DOHH2 (cell line): ENCODE measurements around the gene PRPF8.

Experiments used
- H3F3A ChIP-seq: fragments of 200-600 bp; sonication (generic), shearing (Covaris generic); 2 replicates; pipeline ENCODE4 v1.6.0; 2016; ENCODE audit warnings: antibody characterized with exemption, mild to moderate bottlenecking; ENCODE audit not compliant: control insufficient read depth, insufficient read depth
- H3K27ac ChIP-seq: fragments of 200-600 bp; sonication (generic); 2 replicates; pipeline ENCODE4 v1.5.1; 2014; ENCODE audit warnings: low read depth, mild to moderate bottlenecking, low read length, moderate library complexity
- H3K27me3 ChIP-seq: fragments of 200-600 bp; sonication (generic); 2 replicates; pipeline ENCODE4 v1.6.1; 2014; ENCODE audit warnings: mild to moderate bottlenecking, low read length, mixed read lengths; ENCODE audit not compliant: control insufficient read depth
- H3K36me3 ChIP-seq: fragments of 200-600 bp; sonication (generic); 2 replicates; pipeline ENCODE4 v1.6.1; 2014; ENCODE audit warnings: mild to moderate bottlenecking, low read length, moderate library complexity, mixed read lengths; ENCODE audit not compliant: control insufficient read depth
- H3K4me1 ChIP-seq: fragments of 200-600 bp; sonication (generic); 2 replicates; pipeline ENCODE4 v1.6.1; 2014; ENCODE audit warnings: mild to moderate bottlenecking, low read length, mixed read lengths; ENCODE audit not compliant: control insufficient read depth
- H3K4me2 ChIP-seq: fragments of 200-600 bp; sonication (generic); 2 replicates; pipeline ENCODE4 v1.6.0; 2014; ENCODE audit warnings: mild to moderate bottlenecking, low read length, moderate library complexity
- H3K4me3 ChIP-seq: fragments of 200-600 bp; sonication (generic); 2 replicates; pipeline ENCODE4 v1.5.1; 2014; ENCODE audit warnings: mild to moderate bottlenecking, low read length, mixed read lengths
- H3K79me2 ChIP-seq: fragments of 200-600 bp; sonication (generic); 2 replicates; pipeline ENCODE4 v1.6.1; 2014; ENCODE audit warnings: mild to moderate bottlenecking, low read length, mixed read lengths; ENCODE audit not compliant: control insufficient read depth
- H3K9me2 ChIP-seq: fragments of 200-600 bp; sonication (generic); replicated peaks from 2 replicates; pipeline ENCODE4 v1.6.1; 2014; ENCODE audit warnings: mild to moderate bottlenecking, low read length, mixed read lengths; ENCODE audit not compliant: control insufficient read depth
- H3K9me3 ChIP-seq: fragments of 200-600 bp; sonication (generic); 2 replicates; pipeline ENCODE4 v1.6.1; 2014; ENCODE audit warnings: antibody characterized with exemption, low read length, mixed read lengths; ENCODE audit not compliant: control insufficient read depth, insufficient read depth
- H4K20me1 ChIP-seq: fragments of 200-600 bp; sonication (generic); 2 replicates; pipeline ENCODE4 v1.6.0; 2014; ENCODE audit warnings: low read depth, mild to moderate bottlenecking, antibody characterized with exemption, low read length, moderate library complexity; ENCODE audit not compliant: control insufficient read depth, insufficient read depth
- CTCF ChIP-seq: fragments of 200-600 bp; sonication (generic); IDR thresholded peaks from one replicate; pipeline ENCODE4 v1.5.1; 2014; ENCODE audit warnings: antibody characterized with exemption, mild to moderate bottlenecking, low read depth, low read length; ENCODE audit not compliant: poor library complexity, severe bottlenecking
- EZH2phosphoT487 ChIP-seq: fragments of 200-600 bp; sonication (generic); IDR thresholded peaks from 2 replicates; pipeline ENCODE4 v1.6.1; 2017; ENCODE audit warnings: borderline replicate concordance, mild to moderate bottlenecking, antibody characterized with exemption, low read length, moderate library complexity, mixed read lengths

Gene PRPF8

GRCh38 chr17:1716076-1716911, 31.6 kb upstream of the PRPF8 start:
- TF ChIP-seq EZH2phosphoT487 (no peak), CTCF (peak; percentile 28)
- Histone ChIP-seq H4K20me1 (no peaks in the 10 kb centered on the region), H3K9me3 (no peaks in the 10 kb centered on the region), H3F3A (peaks cover 10% of the 10 kb centered on the region), H3K4me3 (peak overlapping the region; percentile 84), H3K27ac (peak overlapping the region; percentile 82), H3K27me3 (peaks cover 33% of the 10 kb centered on the region), H3K79me2 (no peaks in the 10 kb centered on the region), H3K4me2 (peak overlapping the region; percentile 93), H3K36me3 (no peaks in the 10 kb centered on the region), H3K4me1 (peaks cover 51% of the 10 kb centered on the region), H3K9me2 (no peaks in the 10 kb centered on the region)

DNA sequence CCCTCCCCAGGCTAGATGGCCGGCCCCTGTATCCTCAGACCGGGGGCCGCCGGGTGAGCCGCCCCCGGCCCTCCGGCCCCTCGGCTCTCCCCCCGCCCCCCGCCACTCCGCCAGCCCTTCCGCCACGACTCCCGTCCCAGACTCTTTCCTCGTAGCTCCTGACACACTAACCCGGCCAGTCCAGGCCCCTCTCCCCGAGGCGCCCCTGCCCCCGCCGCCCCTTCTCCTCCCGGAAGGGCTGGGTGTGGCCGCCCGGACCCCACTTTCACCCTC, 31.1 kb upstream of the PRPF8 start:
- H3K4me1 ChIP-seq: peaks cover 46% of the 10 kb centered on the region
- no peaks in the 10 kb centered on the region for H3K9me3 ChIP-seq
- H3K79me2 ChIP-seq: no peaks in the 10 kb centered on the region
- peaks cover 7% of the 10 kb centered on the region for H3F3A ChIP-seq
- H3K36me3 ChIP-seq: no peaks in the 10 kb centered on the region
- peaks cover 37% of the 10 kb centered on the region for H3K27me3 ChIP-seq
- peak overlapping the region; percentile 84 for H3K4me3 ChIP-seq
- no peaks in the 10 kb centered on the region for H4K20me1 ChIP-seq
- H3K27ac ChIP-seq: no peak overlapping the region
- no peak for TF ChIP-seq CTCF
- no peak for TF ChIP-seq EZH2phosphoT487
- no peaks in the 10 kb centered on the region for H3K9me2 ChIP-seq
- peak overlapping the region; percentile 93 for H3K4me2 ChIP-seq

DNA sequence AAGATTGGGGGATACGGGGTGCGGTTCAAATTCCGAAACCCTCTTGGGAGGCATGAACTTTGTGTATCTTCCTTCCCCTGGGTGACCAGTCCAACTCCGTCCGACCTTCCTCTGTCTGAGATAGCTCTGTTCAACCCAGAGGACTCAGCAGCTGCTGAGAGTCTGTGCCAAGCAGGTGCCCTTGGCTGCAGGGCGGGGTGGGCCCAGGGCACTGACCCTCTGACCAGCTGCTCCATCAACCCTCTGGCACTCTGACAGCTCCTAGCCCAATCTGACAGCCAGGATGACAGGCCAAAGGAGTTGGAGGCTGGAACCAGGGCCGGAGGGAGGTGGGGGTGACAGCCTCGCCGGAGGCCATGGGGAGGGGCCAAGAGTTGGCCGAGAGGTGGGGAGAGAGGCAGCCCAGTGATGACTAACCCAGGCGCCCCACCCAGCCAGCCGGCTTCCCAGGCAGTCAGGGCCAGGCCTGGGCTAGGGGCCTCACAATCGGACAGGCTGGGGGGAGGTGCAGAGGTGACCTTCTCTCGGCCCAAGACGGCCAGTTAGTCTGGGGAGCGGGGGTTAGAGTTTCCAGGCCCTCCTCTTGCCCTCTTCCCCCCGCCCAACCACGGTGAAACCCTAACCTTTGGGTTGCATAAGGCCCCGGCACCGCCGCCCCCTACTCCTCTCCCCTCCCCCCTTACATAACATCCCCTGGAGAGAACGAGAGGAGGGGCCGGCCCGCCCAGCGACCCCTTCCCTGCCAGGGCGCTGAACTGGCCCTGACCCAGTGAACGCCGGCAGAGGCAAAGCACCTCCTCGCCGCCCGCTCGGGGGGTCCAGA, 30.5 kb upstream of the PRPF8 start:
- Histone ChIP-seq H3K4me2 (peak overlapping the region; percentile 93), H3K27me3 (peaks cover 42% of the 10 kb centered on the region), H3K79me2 (no peaks in the 10 kb centered on the region), H3K27ac (no peak overlapping the region), H3F3A (peaks cover 7% of the 10 kb centered on the region), H3K4me1 (peaks cover 43% of the 10 kb centered on the region), H3K9me3 (no peaks in the 10 kb centered on the region), H3K4me3 (peak overlapping the region; percentile 84), H3K36me3 (no peaks in the 10 kb centered on the region), H4K20me1 (no peaks in the 10 kb centered on the region), H3K9me2 (no peaks in the 10 kb centered on the region)
- TF ChIP-seq EZH2phosphoT487 (no peak), CTCF (no peak)
